A673 (cell line): ENCODE results near the gene PARVA.

Experiments
- CTCF ChIP-seq: fragments of 300-800, 200-600 bp; sonication (generic); conservative IDR thresholded peaks from 2 replicates; pipeline ENCODE4 v1.5.1; 2017; ENCODE audit warnings: low read depth, mild to moderate bottlenecking, antibody characterized with exemption, low read length, moderate library complexity, mixed read lengths
- EZH2 ChIP-seq: fragments of 200-600 bp; sonication (generic); IDR thresholded peaks from 2 replicates; pipeline ENCODE4 v1.6.1; 2017; ENCODE audit warnings: borderline replicate concordance, low read depth, mild to moderate bottlenecking, mixed read lengths, antibody characterized with exemption, low read length; ENCODE audit not compliant: poor library complexity, severe bottlenecking

GRCh38 chr11:12459865-12460444 is 82.6 kb downstream of the PARVA start:
- no peak for TF ChIP-seq CTCF
- no peak for TF ChIP-seq EZH2
